Keratinocyte (primary cell): ENCODE measurements around the gene TNFSF11. TPM values are rescaled to one million over a fixed set of nuclear protein-coding genes. Genes with fewer than 3 reads are reported as not detected.

Experiments
- DNase-seq: peaks from one replicate; pipeline ENCODE4 v3.0.0-alpha.2; 2011; ENCODE audit warnings: low read depth, missing footprints, low spot score
- FAIRE-seq: peaks from 2 replicates; lab custom pipeline; 2011; peaks lifted over from hg19 to GRCh38; lab: Jason Lieb, UNC
- H2AFZ ChIP-seq: 2 replicates; pipeline ENCODE4 v1.6.0; 2012; ENCODE audit warnings: low read length, control low read depth, inconsistent platforms; ENCODE audit not compliant: control insufficient read depth
- H3K27ac ChIP-seq: 2 replicates; pipeline ENCODE4 v1.5.1; 2011; ENCODE audit warnings: low read length; ENCODE audit not compliant: control insufficient read depth, insufficient read depth
- H3K27me3 ChIP-seq: 3 replicates; pipeline ENCODE4 v1.6.0; 2011; ENCODE audit warnings: low read length; ENCODE audit not compliant: control insufficient read depth, insufficient read depth; ENCODE audit errors: extremely low read depth
- H3K36me3 ChIP-seq, 2 experiments: 2 replicates in 1 of 2; 3 replicates in 1 of 2; pipeline ENCODE4 v1.5.1; 2011; ENCODE audit warnings: low read length in 2 of 2, mild to moderate bottlenecking in 1 of 2; ENCODE audit not compliant: control insufficient read depth in 2 of 2, insufficient read depth in 2 of 2; ENCODE audit errors: extremely low read depth in 1 of 2
- H3K4me1 ChIP-seq: 3 replicates; pipeline ENCODE4 v1.5.1; 2011; ENCODE audit warnings: low read length; ENCODE audit not compliant: control insufficient read depth, insufficient read depth; ENCODE audit errors: extremely low read depth
- H3K4me2 ChIP-seq: 3 replicates; pipeline ENCODE4 v1.6.0; 2011; ENCODE audit warnings: low read depth, low read length; ENCODE audit not compliant: control insufficient read depth, insufficient read depth; ENCODE audit errors: extremely low read depth
- H3K4me3 ChIP-seq, 3 experiments: fragments of 200-600 bp in 1 of 3; sonication (generic) in 1 of 3; 2 replicates in 2 of 3; 3 replicates in 1 of 3; pipeline ENCODE4 v1.5.1; 2011 to 2016; ENCODE audit warnings: low read length in 3 of 3, mild to moderate bottlenecking in 3 of 3, control low read depth in 2 of 3, inconsistent platforms in 1 of 3, low read depth in 1 of 3, mixed read lengths in 1 of 3, mixed run types in 1 of 3, moderate library complexity in 1 of 3; ENCODE audit not compliant: control insufficient read depth in 2 of 3, insufficient read depth in 2 of 3; ENCODE audit errors: extremely low read depth in 1 of 3
- H3K79me2 ChIP-seq: 2 replicates; pipeline ENCODE4 v1.6.0; 2012; ENCODE audit warnings: low read length; ENCODE audit not compliant: control insufficient read depth, insufficient read depth
- H3K9ac ChIP-seq: 3 replicates; pipeline ENCODE4 v1.6.0; 2011; ENCODE audit warnings: low read length; ENCODE audit not compliant: control insufficient read depth, insufficient read depth; ENCODE audit errors: extremely low read depth
- H3K9me1 ChIP-seq: 3 replicates; pipeline ENCODE4 v1.6.0; 2011; ENCODE audit warnings: low read length; ENCODE audit not compliant: control insufficient read depth, insufficient read depth; ENCODE audit errors: extremely low read depth
- H3K9me3 ChIP-seq: 2 replicates; pipeline ENCODE4 v1.5.1; 2012; ENCODE audit warnings: low read depth, low read length; ENCODE audit not compliant: control insufficient read depth
- H4K20me1 ChIP-seq: 3 replicates; pipeline ENCODE4 v1.6.0; 2011; ENCODE audit warnings: low read length; ENCODE audit not compliant: control insufficient read depth, insufficient read depth; ENCODE audit errors: extremely low read depth
- EZH2 ChIP-seq: IDR thresholded peaks from one replicate; pipeline ENCODE4 v1.6.1; 2012; ENCODE audit warnings: inconsistent platforms, mild to moderate bottlenecking, low read length, moderate library complexity
- dilution Hi-C: fragments of 300-500 bp; cut with MboI; formaldehyde crosslinking; loops from one replicate; pipeline ENCODE4 v1.7.0; 2020; ENCODE audit warnings: low sequenced_read_pairs; ENCODE audit not compliant: extremely low pct_ligation_motif_present
- polyA plus RNA-seq, 5 experiments: library from polyadenylated mRNA; depleted of rRNA in 3 of 5; stranded (reverse) in 3 of 5; stranded (forward) in 1 of 5; unstranded in 1 of 5; fragments of >200 nt; gene quantifications; 1 replicate in 1 of 5; 2 replicates in 3 of 5; 3 replicates in 1 of 5; pipeline versions ENCODE4 v1.2.1 to v1.2.3, GENCODE V29; 2011 to 2012; ENCODE audit warnings: missing spikeins in 2 of 5, low read depth in 1 of 5, low replicate concordance in 1 of 5
- TF ChIP-seq, protein P1 (sequence below), 3 experiments: IDR thresholded peaks in 1 of 3; conservative IDR thresholded peaks in 1 of 3; optimal IDR thresholded peaks in 1 of 3; 2 replicates in 2 of 3; 3 replicates in 1 of 3; pipeline versions ENCODE3 to v1.5.1; 2011; ENCODE audit warnings: low read length in 3 of 3, mild to moderate bottlenecking in 3 of 3, moderate library complexity in 2 of 3, control low read depth in 1 of 3, inconsistent platforms in 1 of 3; ENCODE audit not compliant: insufficient read depth in 2 of 3; ENCODE audit errors: extremely low read depth in 1 of 3

Gene TNFSF11
- polyA plus RNA-seq, 1 donor (not counting 4 experiments of a cell fraction or from before 2014, with no cell fraction given), result not detected

DNA sequence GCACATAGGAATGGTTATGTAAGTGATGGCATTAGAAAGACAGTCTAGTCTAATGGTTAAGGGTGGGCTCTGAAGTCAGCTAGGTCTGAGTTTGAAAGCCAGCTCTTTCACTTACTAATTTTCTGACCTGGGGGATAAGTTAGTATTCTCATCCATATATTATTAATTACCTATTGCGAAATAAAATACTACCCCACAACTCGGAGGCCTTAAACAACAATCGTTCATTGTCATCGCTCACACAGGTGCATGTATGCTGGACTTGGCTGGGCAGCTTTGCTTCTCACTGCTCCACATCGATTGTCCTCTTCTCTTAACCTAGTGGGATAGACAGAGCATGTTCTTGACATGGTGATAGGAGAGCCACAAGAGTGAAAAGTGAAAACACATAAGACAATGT is 54.7 kb downstream of the TNFSF11 start:
- dilution Hi-C loops, result no loop called here
- DNase-seq (no peak), FAIRE-seq (peak; percentile 20)
- no peaks in the 10 kb centered on the region for H3K9me1 ChIP-seq
- no peaks in the 10 kb centered on the region for H3K9me3 ChIP-seq
- no peak overlapping the region for H2AFZ ChIP-seq
- no peak overlapping the region for H3K4me2 ChIP-seq
- H3K27me3 ChIP-seq, result peaks cover 5% of the 10 kb centered on the region
- no peaks in the 10 kb centered on the region for H3K79me2 ChIP-seq
- H3K9ac ChIP-seq, result no peak overlapping the region
- H3K4me1 ChIP-seq, result no peaks in the 10 kb centered on the region
- H4K20me1 ChIP-seq, result no peaks in the 10 kb centered on the region
- H3K4me3 ChIP-seq, result no peak overlapping the region
- no peak overlapping the region for H3K27ac ChIP-seq
- TF ChIP-seq EZH2, result no peak
- TF ChIP-seq, protein P1, sequence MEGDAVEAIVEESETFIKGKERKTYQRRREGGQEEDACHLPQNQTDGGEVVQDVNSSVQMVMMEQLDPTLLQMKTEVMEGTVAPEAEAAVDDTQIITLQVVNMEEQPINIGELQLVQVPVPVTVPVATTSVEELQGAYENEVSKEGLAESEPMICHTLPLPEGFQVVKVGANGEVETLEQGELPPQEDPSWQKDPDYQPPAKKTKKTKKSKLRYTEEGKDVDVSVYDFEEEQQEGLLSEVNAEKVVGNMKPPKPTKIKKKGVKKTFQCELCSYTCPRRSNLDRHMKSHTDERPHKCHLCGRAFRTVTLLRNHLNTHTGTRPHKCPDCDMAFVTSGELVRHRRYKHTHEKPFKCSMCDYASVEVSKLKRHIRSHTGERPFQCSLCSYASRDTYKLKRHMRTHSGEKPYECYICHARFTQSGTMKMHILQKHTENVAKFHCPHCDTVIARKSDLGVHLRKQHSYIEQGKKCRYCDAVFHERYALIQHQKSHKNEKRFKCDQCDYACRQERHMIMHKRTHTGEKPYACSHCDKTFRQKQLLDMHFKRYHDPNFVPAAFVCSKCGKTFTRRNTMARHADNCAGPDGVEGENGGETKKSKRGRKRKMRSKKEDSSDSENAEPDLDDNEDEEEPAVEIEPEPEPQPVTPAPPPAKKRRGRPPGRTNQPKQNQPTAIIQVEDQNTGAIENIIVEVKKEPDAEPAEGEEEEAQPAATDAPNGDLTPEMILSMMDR (optimal IDR thresholded peaks at IDR 0.05 in 1 of 3, IDR thresholded peaks at IDR 0.05 in 1 of 3, conservative IDR thresholded peaks at IDR 0.05 in 1 of 3; ENCODE audit: extremely low read depth in 1 of 3, insufficient read depth in 2 of 3, low read length in 3 of 3), result no peak
- no peaks in the 10 kb centered on the region for H3K36me3 ChIP-seq

DNA sequence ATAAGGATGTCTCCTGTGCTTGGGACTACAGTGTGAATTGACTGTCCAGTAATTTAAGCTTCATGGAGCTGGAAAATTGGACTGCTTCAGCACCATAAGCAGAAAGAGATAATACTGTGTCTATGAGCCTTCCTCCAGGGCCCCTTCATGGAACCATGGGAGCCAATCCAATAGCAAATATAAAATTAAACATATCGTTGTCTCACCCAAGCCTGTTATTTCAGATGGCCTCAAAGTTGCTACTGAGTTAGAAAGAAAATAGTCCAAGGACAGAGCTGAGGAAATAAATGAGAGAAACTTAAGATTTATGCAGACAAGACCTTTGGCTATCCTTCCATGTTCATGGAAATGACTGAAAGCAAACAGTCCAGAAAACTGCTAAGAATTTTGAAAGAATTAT is 57.2 kb downstream of the TNFSF11 start:
- H3K27me3 ChIP-seq, result peaks cover 5% of the 10 kb centered on the region
- no peaks in the 10 kb centered on the region for H4K20me1 ChIP-seq
- no peak for TF ChIP-seq EZH2
- TF ChIP-seq, protein P1 (optimal IDR thresholded peaks at IDR 0.05 in 1 of 3, IDR thresholded peaks at IDR 0.05 in 1 of 3, conservative IDR thresholded peaks at IDR 0.05 in 1 of 3; ENCODE audit: extremely low read depth in 1 of 3, insufficient read depth in 2 of 3, low read length in 3 of 3), result no peak
- H2AFZ ChIP-seq, result no peak overlapping the region
- FAIRE-seq, result no peak
- H3K79me2 ChIP-seq, result no peaks in the 10 kb centered on the region
- no peaks in the 10 kb centered on the region for H3K9me3 ChIP-seq
- no peak overlapping the region for H3K4me2 ChIP-seq
- no peak for DNase-seq
- H3K4me1 ChIP-seq, result no peaks in the 10 kb centered on the region
- no peaks in the 10 kb centered on the region for H3K9me1 ChIP-seq
- no peak overlapping the region for H3K4me3 ChIP-seq
- no peaks in the 10 kb centered on the region for H3K36me3 ChIP-seq
- H3K27ac ChIP-seq, result no peak overlapping the region
- no peak overlapping the region for H3K9ac ChIP-seq
- dilution Hi-C loops, result no loop called here
